Epidermal melanocyte (primary cell): Measurements from ENCODE around the gene SLC13A1.
"Not testable (repeated sequence)": the region's sequence is repeated elsewhere in the genome, so short reads cannot be mapped to it uniquely, and the experiment has no call there.

Experiments
- DNase-seq: peaks from one replicate; pipeline ENCODE4 v3.0.0; 2011; ENCODE audit warnings: low spot score; ENCODE audit not compliant: insufficient read length

Gene SLC13A1

GRCh38 chr7:123131140-123131539, 68.6 kb downstream of the SLC13A1 start:
- no peak for DNase-seq

DNA sequence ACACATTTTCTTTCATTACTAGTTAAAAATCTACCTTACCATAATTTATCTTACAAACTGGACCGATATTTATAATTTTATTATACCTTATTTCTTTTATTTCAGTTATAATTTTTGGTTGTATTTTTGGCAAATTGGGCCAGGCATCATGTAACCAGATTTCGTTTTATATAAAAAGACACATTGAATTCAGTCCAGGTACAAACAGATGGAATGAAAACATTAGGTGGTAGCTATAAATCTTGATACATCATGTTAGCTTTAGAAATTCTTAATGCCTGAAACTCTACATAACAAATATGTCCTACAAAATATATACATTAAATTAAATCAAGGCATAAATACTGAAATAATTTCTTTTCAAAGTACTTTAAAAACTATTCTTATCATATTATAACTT, 73.1 kb downstream of the SLC13A1 start:
- no peak for DNase-seq

GRCh38 chr7:123126171-123126570, 73.6 kb downstream of the SLC13A1 start:
- DNase-seq = no peak

- DNase-seq = no peak
Measured at GRCh38 chr7:123125231-123125630, 74.5 kb downstream of the SLC13A1 start.

- DNase-seq = peak; percentile 24
Measured at GRCh38 chr7:123122916-123123315, 76.9 kb downstream of the SLC13A1 start.

- DNase-seq = no peak
Measured at GRCh38 chr7:123120286-123120685, 79.5 kb downstream of the SLC13A1 start.

- no peak for DNase-seq
Measured at GRCh38 chr7:123115331-123115730, 84.4 kb downstream of the SLC13A1 start.

DNA sequence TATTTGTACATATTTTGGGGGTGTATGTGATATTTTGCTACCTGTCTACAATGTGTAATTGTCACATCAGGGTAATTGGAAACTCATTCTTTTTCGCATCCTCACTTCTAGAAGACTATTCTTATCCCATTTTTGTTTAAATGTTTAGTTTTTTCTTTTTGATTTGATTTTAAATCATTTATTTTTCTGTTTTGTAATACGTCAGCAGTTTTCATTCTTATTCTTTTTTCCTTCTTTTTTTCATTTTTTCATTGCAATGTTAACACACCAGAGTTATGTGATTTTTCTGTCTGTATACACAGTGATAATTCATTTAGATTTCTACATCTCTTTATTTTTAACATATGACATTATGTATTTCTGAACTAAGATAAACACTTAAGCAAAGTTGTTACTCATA, 85.5 kb downstream of the SLC13A1 start:
- no peak for DNase-seq

DNA sequence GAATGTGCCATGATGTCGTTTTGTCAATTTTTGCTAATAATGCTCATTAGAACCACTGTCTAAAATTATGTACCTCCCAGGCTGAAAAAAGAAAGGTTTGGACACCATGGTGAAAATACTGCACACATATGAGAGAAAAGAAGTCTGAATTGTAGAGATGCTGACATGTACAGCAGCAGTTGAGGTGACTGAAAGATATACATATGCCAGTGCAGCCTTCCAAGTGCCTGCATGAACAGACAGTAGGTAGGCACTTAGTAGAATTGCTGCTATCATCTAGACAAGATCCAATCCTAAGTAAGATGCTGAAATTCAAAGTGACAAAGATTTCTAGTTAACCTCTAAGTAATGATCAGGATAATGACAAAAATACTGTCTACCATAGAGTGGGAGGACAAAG, 86.9 kb downstream of the SLC13A1 start:
- DNase-seq = no peak

- no peak for DNase-seq
Measured at GRCh38 chr7:123099712-123100111, 100.1 kb downstream of the SLC13A1 start.

DNA sequence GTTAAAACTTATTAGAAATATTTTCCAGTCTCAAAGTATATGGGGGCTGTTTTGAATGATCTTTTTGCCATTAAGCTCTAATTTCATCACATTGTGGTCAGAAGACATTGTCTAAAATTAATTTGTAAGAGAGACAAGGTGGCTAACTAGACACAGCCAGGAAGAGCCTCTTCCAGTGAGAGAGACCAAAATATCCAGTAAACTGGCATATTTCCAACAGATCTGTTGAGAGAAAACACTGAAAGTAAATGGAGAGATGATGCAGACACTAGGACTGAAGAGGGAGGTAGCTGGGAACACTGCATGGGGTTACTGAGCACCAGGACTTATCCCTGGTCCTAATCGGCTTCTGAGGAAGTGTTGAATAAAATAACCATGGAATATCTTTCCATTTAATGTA, 102.8 kb downstream of the SLC13A1 start:
- DNase-seq = no peak

DNA sequence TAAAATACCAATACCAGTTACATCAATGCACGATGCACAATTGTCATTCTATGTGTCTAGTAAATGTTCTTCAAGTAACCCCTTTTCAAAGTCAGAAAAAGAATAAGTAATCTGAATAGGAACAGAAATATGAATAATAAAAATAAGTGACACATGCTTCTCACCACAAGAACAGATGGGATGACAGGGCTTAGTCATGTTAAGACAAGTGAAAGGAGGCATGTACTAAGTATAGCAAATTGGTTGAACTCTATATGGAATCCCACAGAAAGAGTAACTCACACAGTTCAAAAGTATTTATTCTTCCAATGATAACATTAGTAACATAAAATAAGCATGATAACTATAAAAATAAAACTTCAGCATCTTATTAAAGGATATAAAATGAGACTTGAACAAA, 103.3 kb downstream of the SLC13A1 start:
- no peak for DNase-seq

- no peak for DNase-seq
Measured at GRCh38 chr7:123090456-123090855, 109.3 kb downstream of the SLC13A1 start.

- DNase-seq = not testable (repeated sequence)
Measured at GRCh38 chr7:123086910-123087309, 112.9 kb downstream of the SLC13A1 start.

DNA sequence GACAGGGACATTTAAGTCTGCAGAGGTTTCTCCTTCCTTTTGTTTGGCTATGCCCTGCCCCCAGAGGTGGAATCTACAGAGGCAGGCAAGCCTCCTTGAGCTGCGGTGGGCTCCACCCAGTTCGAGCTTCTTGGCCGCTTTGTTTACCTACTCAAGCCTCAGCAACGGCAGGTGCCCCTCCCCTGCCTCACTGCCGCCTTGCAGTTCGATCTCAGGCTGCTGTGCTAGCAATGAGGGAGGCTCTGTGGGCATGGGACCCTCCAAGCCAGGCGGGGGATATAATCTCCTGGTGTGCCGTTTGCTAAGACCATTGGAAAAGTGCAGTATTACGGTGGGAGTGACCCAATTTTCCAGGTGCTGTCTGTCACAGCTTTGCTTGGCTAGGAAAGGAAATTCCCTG, 114.9 kb downstream of the SLC13A1 start:
- not testable (repeated sequence) for DNase-seq

GRCh38 chr7:123079021-123079420, 120.7 kb downstream of the SLC13A1 start:
- no peak for DNase-seq

GRCh38 chr7:123075838-123076467, 123.8 kb downstream of the SLC13A1 start:
- DNase-seq = no peak

DNA sequence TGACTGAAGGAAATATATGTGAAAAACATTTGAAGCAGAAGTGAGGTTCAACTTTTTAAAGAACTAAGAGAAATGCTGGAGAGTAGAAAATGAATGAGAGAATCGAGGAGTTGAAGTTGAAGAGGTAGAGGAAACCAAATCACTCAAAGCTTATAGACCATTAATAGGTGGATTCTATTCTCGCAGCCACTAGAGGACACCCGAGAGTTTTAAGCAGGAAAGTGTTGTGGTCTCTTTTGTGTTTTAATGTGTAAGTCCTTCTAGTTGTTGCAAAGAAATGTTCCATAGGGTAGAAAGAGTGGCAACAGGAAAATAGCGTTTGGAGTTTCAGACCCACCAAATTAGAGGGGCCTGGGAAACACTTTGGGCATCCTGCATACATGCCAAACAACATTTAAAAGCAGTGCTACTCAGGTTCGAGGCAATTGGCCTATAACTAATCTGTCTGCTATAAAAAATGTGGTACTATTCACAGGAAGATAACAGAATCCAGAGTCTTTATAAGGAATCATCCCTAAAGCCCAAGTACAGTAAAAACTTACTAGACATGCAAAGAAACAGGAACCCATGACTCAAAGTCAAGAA, 129.0 kb downstream of the SLC13A1 start:
- no peak for DNase-seq

DNA sequence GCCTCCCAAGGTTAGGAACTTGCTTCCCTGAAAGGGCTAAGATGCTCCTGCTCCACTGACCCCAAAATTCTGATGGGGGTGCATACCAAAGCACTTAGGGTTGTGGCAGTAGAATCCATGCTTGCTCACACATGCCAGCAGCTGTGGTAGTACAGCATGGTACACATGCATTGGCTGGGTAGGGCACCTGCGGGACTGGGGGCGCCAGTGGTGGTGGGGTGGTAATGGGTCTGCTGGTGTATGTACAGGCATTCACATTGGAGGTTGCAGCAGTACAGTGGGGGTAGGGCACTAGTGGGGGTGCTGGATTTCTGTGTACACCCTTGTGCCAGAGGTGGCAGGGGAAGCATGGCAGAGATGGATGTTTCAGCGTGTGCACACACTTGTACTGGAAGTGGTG, 132.0 kb downstream of the SLC13A1 start:
- no peak for DNase-seq
